ENCODE data around the gene SNAP29.
A peak's percentile ranks its signal among the peaks of the same experiment; 100 is the strongest.
"Not testable (repeated sequence)": the region's sequence is repeated elsewhere in the genome, so short reads cannot be mapped to it uniquely, and the experiment has no call there.

Gene SNAP29

GRCh38 chr22:20906387-20906767 lies 47.6 kb downstream of the SNAP29 start:
- in situ Hi-C loops (cut with HindIII; ENCODE audit: low sequenced_read_pairs) = no loop called here
- DNase-seq (ENCODE audit: low read depth) = no peak
- TF ChIP-seq CTCF (IDR thresholded peaks at IDR 0.05; ENCODE audit: low read depth, low read length, missing control alignments) = no peak
- H3K4me3 ChIP-seq (ENCODE audit: low read depth, low read length) = no peak overlapping the region

- DNase-seq (ENCODE audit: low read depth); H3K4me3 ChIP-seq (ENCODE audit: low read depth, low read length); in situ Hi-C loops (cut with HindIII; ENCODE audit: low sequenced_read_pairs): not testable (repeated sequence)
Observed at GRCh38 chr22:20908717-20909116, 49.9 kb downstream of the SNAP29 start.

DNA sequence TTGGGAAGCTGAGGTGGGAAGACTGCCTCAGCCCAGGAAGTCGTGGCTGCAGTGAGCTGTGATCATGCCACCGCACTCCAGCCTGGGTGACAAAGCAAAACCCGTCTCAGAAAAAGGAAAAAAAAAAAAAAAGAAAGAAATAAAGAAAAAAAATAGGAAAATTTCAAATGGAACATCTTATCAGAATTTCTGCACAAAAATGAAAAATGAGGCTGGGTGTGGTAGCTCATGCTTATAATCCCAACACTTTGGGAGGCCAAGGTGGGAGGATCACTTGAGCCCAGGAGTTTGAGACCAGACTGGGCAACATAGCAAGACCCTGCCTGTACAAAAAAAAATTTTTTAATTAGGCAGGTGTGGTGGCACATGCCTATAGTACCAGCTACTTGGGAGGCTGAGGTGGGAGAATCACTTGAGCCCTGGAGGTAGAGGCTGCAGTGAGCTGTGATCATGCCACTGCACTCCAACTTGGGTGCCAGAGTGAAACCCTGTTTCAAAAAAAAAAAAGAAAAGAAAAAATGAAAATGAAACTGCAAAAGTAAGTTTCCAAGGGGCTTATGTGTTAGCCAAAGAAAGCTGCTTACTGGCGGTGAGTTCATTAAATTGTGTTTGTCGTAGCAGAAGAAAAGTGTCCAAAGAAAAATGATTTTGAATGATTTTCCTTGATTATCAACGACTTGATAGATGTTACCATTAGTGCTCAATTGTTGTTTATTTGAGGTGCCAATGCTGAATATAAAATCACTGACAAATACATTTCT lies 50.9 kb downstream of the SNAP29 start:
- no peak overlapping the region for H3K4me3 ChIP-seq (ENCODE audit: low read depth, low read length)
- in situ Hi-C loops (cut with HindIII; ENCODE audit: low sequenced_read_pairs) = no loop called here
- no peak for TF ChIP-seq CTCF (IDR thresholded peaks at IDR 0.05; ENCODE audit: low read depth, low read length, missing control alignments)
- no peak for DNase-seq (ENCODE audit: low read depth)

DNA sequence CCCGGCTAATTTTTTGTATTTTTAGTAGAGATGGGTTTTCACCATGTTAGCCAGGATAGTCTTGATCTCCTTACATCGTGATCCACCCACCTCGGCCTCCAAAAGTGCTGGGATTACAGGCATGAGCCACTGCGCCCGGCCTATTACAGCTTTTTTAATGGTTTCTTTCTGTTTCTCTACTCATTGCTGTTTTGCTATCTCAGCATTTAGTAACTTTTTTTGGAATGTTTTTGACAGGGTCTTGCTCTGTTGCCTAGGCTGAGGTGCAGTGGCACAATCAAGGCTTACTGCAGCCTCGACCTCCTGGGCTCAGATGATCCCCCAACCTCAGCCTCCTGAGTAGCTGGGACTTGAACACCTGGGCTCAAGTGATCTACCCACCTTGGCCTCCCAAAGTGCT lies 53.7 kb downstream of the SNAP29 start:
- no peak overlapping the region for H3K4me3 ChIP-seq (ENCODE audit: low read depth, low read length)
- in situ Hi-C loops (cut with HindIII; ENCODE audit: low sequenced_read_pairs) = no loop called here
- no peak for DNase-seq (ENCODE audit: low read depth)
- no peak for TF ChIP-seq CTCF (IDR thresholded peaks at IDR 0.05; ENCODE audit: low read depth, low read length, missing control alignments)

DNA sequence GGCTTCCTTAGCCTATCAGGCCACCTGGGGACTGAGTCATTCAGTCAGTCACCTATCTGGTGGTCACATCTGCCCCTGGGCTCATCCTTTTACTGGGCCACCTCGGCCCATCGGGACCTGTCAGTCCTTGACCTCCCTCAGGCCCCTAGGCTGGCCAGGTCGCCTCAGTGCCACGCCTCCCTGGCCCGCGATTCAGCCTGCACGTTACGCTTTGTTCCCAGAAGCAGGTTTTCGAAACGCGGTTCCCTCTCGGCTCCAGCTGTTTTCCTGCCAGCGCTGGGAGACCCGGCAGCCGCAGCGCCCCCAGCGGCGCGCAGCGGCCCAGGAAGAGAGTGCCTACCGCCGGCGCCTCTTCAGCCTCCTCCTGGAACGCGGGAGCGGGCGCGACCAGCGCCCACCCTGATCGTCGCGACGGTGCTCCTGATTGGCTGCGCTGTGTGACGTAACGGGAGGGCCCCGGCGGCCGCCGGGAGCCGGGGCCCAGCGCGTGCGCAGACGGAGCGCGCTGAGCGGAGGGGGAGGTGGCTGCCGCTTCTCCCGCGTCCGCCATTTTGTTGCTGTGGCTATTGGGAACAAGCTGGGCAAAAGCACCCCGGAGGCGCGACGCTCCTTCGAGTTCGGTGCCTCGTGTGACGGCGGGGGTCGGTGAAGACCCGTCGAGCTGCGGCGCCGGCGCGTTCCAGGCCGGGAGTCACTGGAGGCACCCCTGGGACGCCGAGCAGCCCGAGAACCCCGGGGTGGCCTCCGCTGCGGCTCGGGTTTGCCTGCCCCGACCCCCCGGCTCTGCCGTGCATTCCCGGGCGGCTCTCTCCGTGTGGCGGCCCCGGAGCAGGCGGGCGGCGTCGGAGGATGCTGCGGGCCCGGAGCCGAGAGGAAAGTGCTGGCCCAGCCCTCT lies 58.4 kb downstream of the SNAP29 start, which contains the start of gene CRKL:
CRKL (plus strand) TSS at position 492 of the 895 bp plus-strand sequence. CDS start 528 bp downstream, outside the sequence.
- peak within 1 kb of the TSS; percentile 98 for H3K4me3 ChIP-seq (ENCODE audit: low read depth, low read length)
- peak; percentile 94 for DNase-seq (ENCODE audit: low read depth)
- in situ Hi-C loops (cut with HindIII; ENCODE audit: low sequenced_read_pairs) = no loop called here
- peak; percentile 95 for TF ChIP-seq CTCF (IDR thresholded peaks at IDR 0.05; ENCODE audit: low read depth, low read length, missing control alignments)

DNA sequence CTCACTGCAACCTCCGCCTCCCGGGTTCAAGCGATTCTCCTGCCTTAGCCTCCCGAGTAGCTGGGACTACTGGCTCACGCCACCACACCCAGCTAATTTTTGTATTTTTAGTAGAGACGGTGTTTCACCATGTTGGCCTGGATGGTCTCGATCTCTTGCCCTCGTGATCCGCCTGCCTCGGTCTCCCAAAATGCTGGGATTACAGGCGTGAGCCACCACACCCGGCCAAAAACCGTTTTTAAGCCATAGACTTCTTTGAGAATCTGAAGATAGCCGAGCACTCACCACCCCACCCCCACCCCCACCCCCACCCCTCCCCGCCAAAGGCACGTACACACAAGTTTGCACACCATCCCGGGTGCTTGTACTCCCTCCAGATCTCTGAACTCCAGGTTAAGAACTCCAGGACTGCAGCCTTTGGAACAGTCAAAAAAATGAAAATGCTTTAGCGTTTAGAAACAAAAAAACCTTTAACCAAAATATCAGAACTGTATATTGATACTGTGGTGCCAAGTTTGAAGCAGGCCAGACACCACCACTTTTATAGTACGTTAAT lies 59.9 kb downstream of the SNAP29 start:
- in situ Hi-C loops (cut with HindIII; ENCODE audit: low sequenced_read_pairs) = no loop called here
- TF ChIP-seq CTCF (IDR thresholded peaks at IDR 0.05; ENCODE audit: low read depth, low read length, missing control alignments) = no peak
- peak overlapping the region; percentile 98 for H3K4me3 ChIP-seq (ENCODE audit: low read depth, low read length)
- DNase-seq (ENCODE audit: low read depth) = no peak

All from astrocyte of the cerebellum (primary cell).